ENCODE results near the gene CHMP3.

DNA sequence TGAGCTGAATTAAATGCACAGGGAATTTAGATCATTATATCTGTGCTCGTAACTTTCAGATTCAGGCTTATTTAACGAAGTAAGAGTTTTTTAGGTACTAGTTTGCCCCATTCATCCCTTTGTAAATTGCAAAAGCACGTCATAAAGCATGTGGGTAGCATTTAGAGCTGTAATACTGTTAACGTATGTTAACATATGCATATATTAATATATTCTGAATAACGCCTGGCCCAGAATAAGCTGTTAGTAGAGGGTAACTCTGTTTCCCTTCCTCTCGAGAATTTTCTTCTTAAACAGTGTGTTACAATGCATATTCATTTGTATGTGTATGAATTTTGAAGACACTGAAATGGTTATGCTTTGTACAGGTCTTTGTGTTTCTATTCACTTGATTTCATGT, 91.6 kb downstream of the CHMP3 start:
- TF ChIP-seq, protein P1, sequence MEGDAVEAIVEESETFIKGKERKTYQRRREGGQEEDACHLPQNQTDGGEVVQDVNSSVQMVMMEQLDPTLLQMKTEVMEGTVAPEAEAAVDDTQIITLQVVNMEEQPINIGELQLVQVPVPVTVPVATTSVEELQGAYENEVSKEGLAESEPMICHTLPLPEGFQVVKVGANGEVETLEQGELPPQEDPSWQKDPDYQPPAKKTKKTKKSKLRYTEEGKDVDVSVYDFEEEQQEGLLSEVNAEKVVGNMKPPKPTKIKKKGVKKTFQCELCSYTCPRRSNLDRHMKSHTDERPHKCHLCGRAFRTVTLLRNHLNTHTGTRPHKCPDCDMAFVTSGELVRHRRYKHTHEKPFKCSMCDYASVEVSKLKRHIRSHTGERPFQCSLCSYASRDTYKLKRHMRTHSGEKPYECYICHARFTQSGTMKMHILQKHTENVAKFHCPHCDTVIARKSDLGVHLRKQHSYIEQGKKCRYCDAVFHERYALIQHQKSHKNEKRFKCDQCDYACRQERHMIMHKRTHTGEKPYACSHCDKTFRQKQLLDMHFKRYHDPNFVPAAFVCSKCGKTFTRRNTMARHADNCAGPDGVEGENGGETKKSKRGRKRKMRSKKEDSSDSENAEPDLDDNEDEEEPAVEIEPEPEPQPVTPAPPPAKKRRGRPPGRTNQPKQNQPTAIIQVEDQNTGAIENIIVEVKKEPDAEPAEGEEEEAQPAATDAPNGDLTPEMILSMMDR (IDR thresholded peaks at IDR 0.05), result no peak
- no peak for TF ChIP-seq PREB (CRISPR knock-in tag; IDR thresholded peaks at IDR 0.05; ENCODE audit: borderline replicate concordance)
- TF ChIP-seq GTF2I (CRISPR knock-in tag; conservative IDR thresholded peaks at IDR 0.05), result no peak
